Measurements from ENCODE around the gene CD226. TPM values are rescaled to one million over a fixed set of nuclear protein-coding genes. Genes with fewer than 3 reads are reported as not detected.

The CD226 gene
- total and polyA plus RNA-seq, 2 of the 13 experiments (the other 11 are each of a cell fraction or from before 2014, with no cell fraction given), result 0.13 to 0.77 TPM

DNA sequence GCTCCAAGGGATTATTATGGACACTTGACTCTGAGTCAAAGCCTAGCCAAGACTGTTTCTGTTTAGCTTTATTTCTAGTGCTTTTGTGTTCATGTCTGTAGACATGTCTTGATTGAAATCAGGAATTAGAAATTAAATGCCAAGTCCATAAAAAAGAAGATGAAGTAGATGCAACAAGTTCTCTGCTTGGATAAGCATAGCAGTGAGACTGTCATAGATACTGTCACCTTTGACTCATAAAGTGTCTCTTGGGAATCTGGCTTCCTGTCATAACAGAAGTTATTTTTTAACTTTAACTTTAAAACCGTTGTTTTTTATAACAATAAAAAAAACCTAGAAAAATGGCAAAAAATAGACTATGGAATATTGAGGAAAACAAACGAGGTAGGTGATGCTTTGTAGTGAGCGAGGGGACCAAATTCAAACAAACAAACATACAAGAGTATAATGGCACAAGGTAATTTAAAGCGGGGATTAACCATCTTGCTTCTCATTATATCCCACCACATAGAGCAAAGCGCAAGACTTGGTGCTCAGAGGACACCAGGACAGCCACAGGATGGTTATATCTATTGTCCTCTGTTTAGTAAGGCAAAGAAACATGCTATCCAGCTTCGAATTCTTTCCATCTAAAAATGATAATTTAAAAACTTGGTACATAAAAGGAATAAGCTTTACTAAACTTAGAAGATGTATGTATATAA is 64.6 kb downstream of the CD226 start:
- ATAC-seq (no peak), DNase-seq (ENCODE audit: low spot score) (no peak), FAIRE-seq (no peak)
- H3K27me3 ChIP-seq (ENCODE audit: control insufficient read depth in 1 of 2, insufficient read depth in 2 of 2, low read length in 2 of 2), result no peaks in the 10 kb centered on the region
- no peaks in the 10 kb centered on the region for H3K9me3 ChIP-seq (ENCODE audit: low read length)
- no peaks in the 10 kb centered on the region for H4K20me1 ChIP-seq (ENCODE audit: insufficient read depth, low read length)
- BruUV-seq (replicated peaks), result no TSS peak
- no peak overlapping the region for H3K4me2 ChIP-seq (ENCODE audit: low read depth, low read length)
- ChIA-PET POLR2A (no interaction called here), CTCF (ENCODE audit: low intra/inter-chr PET ratio, low total read pairs) (no interaction called here)
- TF ChIP-seq ADNP (CRISPR knock-in tag; IDR thresholded peaks at IDR 0.05) (no peak), PHF20 (CRISPR knock-in tag; IDR thresholded peaks at IDR 0.05) (no peak), ZNF225 (CRISPR knock-in tag; IDR thresholded peaks at IDR 0.05) (no peak), SOX6 (IDR thresholded peaks at IDR 0.05) (no peak), SOX6 (CRISPR knock-in tag; IDR thresholded peaks at IDR 0.05) (no peak), MYC (CRISPR knock-in tag; IDR thresholded peaks at IDR 0.05; ENCODE audit: borderline replicate concordance) (no peak), ZNF17 (CRISPR knock-in tag; IDR thresholded peaks at IDR 0.05) (no peak), ZNF775 (CRISPR knock-in tag; IDR thresholded peaks at IDR 0.05; ENCODE audit: borderline replicate concordance) (no peak), KDM3A (CRISPR knock-in tag; IDR thresholded peaks at IDR 0.05; ENCODE audit: low read depth) (no peak)
- TF ChIP-seq, protein P1, sequence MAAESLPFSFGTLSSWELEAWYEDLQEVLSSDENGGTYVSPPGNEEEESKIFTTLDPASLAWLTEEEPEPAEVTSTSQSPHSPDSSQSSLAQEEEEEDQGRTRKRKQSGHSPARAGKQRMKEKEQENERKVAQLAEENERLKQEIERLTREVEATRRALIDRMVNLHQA (CRISPR knock-in tag; IDR thresholded peaks at IDR 0.05), result no peak
- TF ChIP-seq, protein P2, sequence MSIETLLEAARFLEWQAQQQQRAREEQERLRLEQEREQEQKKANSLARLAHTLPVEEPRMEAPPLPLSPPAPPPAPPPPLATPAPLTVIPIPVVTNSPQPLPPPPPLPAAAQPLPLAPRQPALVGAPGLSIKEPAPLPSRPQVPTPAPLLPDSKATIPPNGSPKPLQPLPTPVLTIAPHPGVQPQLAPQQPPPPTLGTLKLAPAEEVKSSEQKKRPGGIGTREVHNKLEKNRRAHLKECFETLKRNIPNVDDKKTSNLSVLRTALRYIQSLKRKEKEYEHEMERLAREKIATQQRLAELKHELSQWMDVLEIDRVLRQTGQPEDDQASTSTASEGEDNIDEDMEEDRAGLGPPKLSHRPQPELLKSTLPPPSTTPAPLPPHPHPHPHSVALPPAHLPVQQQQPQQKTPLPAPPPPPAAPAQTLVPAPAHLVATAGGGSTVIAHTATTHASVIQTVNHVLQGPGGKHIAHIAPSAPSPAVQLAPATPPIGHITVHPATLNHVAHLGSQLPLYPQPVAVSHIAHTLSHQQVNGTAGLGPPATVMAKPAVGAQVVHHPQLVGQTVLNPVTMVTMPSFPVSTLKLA (IDR thresholded peaks at IDR 0.05), result no peak
- TF ChIP-seq, protein P3, sequence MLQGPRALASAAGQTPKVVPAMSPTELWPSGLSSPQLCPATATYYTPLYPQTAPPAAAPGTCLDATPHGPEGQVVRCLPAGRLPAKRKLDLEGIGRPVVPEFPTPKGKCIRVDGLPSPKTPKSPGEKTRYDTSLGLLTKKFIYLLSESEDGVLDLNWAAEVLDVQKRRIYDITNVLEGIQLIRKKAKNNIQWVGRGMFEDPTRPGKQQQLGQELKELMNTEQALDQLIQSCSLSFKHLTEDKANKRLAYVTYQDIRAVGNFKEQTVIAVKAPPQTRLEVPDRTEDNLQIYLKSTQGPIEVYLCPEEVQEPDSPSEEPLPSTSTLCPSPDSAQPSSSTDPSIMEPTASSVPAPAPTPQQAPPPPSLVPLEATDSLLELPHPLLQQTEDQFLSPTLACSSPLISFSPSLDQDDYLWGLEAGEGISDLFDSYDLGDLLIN (CRISPR knock-in tag; IDR thresholded peaks at IDR 0.05; ENCODE audit: borderline replicate concordance), result no peak
- WGBS (ENCODE audit: low lambda C conversion rate), result 70% methylated on average over 6 of the region's 6 CpGs
- no peak overlapping the region for H2AFZ ChIP-seq (ENCODE audit: low read length)
- H3K27ac ChIP-seq (ENCODE audit: extremely low read length, insufficient read depth, low read length), result no peak overlapping the region
- H3K4me1 ChIP-seq (ENCODE audit: insufficient read depth, low read length), result peaks cover 13% of the 10 kb centered on the region
- intact Hi-C loops (cut with micrococcal nuclease; ENCODE audit: unreplicated experiment), result no loop called here
- in situ Hi-C loops (cut with HindIII; ENCODE audit: extremely low pct_ligation_motif_present, low pct_unique_long_range_greater_than_20kb), result no loop called here
- no peaks in the 10 kb centered on the region for H3K36me3 ChIP-seq (replicated peaks in 1 of 2; ENCODE audit: control insufficient read depth in 1 of 2, insufficient read depth in 2 of 2, low read length in 2 of 2)
- no peak overlapping the region for H3K9ac ChIP-seq (ENCODE audit: insufficient read depth, low read depth, low read length)
- H3K79me2 ChIP-seq (ENCODE audit: insufficient read depth, low read length), result no peaks in the 10 kb centered on the region
- H3K4me3 ChIP-seq (replicated peaks in 1 of 3; ENCODE audit: insufficient read depth in 1 of 3, low read depth in 2 of 3, low read length in 3 of 3), result no peak overlapping the region
